Lung (tissue), 12 donors: ENCODE results near the gene IRX5. TPM values are rescaled to one million over a fixed set of nuclear protein-coding genes. Genes with fewer than 3 reads are reported as not detected.
A peak's percentile ranks its signal among the peaks of the same experiment; 100 is the strongest.

ENCODE experiments used
- ATAC-seq: fragments of 200-7000 bp; cut with Tn5 transposase; one replicate; pipeline ENCODE4 v1.9.1; 2020; ENCODE audit warnings: moderate number of reproducible peaks; ENCODE audit not compliant: insufficient read depth, low FRiP score
- DNase-seq, 3 donors: peaks; one replicate each; pipeline ENCODE4 v3.0.0-alpha.2; 2013 to 2017
- H3K27ac ChIP-seq, 2 donors: one replicate each; pipeline ENCODE4 v1.5.1; 2013; ENCODE audit warnings: mild to moderate bottlenecking in 2 of 2, moderate library complexity in 2 of 2, control low read depth in 1 of 2, inconsistent platforms in 1 of 2, low read depth in 1 of 2, low read length in 1 of 2
- H3K27me3 ChIP-seq, 3 donors: one replicate each; pipeline ENCODE4 v1.5.1; 2013; ENCODE audit warnings: low read length in 2 of 3; ENCODE audit not compliant: control insufficient read depth in 3 of 3, insufficient read depth in 3 of 3
- H3K36me3 ChIP-seq, 4 donors: one replicate each; pipeline ENCODE4 v1.5.1; 2013; ENCODE audit warnings: low read length in 4 of 4, mild to moderate bottlenecking in 1 of 4, moderate library complexity in 1 of 4; ENCODE audit not compliant: control insufficient read depth in 4 of 4, insufficient read depth in 4 of 4
- H3K4me1 ChIP-seq, 5 donors: one replicate each; pipeline ENCODE4 v1.5.1; 2013; ENCODE audit warnings: low read length in 5 of 5, mild to moderate bottlenecking in 2 of 5, moderate library complexity in 1 of 5; ENCODE audit not compliant: control insufficient read depth in 5 of 5, insufficient read depth in 5 of 5
- H3K4me3 ChIP-seq: one replicate; pipeline ENCODE4 v1.5.1; 2013; ENCODE audit warnings: mild to moderate bottlenecking, control low read depth, moderate library complexity
- H3K9ac ChIP-seq, 2 donors: one replicate each; pipeline ENCODE4 v1.5.1; 2013; ENCODE audit warnings: low read length in 2 of 2, control low read depth in 1 of 2; ENCODE audit not compliant: insufficient read depth in 1 of 2
- H3K9me3 ChIP-seq, 4 donors: one replicate each; pipeline ENCODE4 v1.5.1; 2013; ENCODE audit warnings: low read length in 3 of 4, mild to moderate bottlenecking in 1 of 4, moderate library complexity in 1 of 4; ENCODE audit not compliant: control insufficient read depth in 4 of 4, insufficient read depth in 3 of 4
- WGBS, 2 donors: extraction: QIAGEN DNeasy Blood & Tissue Kit; methylation state at CpG; one replicate each; pipeline ENCODE4 v1.1.7; 2013; 5-methylcytosine and 5-hydroxymethylcytosine counted together
- polyA plus RNA-seq, 2 donors: library from polyadenylated mRNA; stranded (reverse); fragments of 200-250 nt; gene quantifications; one replicate each; pipeline ENCODE4 v1.2.1, GENCODE V29; 2013
- total RNA-seq, 2 donors: library from RNA; depleted of rRNA in 1 of 2; stranded (reverse); fragments of >200 nt in 1 of 2; gene quantifications; one replicate each; pipeline ENCODE4 v1.2.1, GENCODE V29; 2014 to 2021
- TF ChIP-seq, protein P1 (sequence below): IDR thresholded peaks from 2 replicates; pipeline ENCODE4 v1.5.1; 2012; ENCODE audit warnings: mild to moderate bottlenecking; ENCODE audit errors: control extremely low read depth, extremely low read depth
- donor health status: control.
- donor health status: control.
- donor health status: Bipolar disorder and iron deficiency.
- donor health status: healthy.
- donor health status: DM: yes; HTN: yes; CAD: no.

IRX5 gene
- total and polyA plus RNA-seq, 4 donors: 5.6 to 30.2 (median 25.7) TPM

DNA sequence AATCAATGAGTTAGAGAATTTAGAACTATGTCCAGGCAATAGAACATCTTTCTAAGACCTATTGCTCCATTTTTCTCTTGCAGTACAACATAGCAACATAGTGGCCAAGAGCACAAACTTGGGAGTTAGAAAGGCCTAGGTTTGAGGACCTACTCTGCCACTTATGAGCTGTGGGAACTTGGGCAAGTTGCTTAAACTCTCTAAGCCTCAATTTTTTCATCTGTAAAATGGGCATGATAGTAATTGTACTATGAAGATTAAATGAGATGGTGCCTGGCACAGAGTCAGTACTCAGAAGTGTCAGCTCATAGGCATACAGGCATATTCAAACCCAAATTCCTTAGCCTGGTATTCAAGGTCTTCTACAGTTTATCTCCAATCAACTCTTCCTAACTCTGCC is 25.1 kb downstream of the IRX5 start:
- Histone ChIP-seq H3K4me1 (peaks cover 0 to 1% (median 0%) of the 10 kb centered on the region in 5 donors), H3K27me3 (peaks cover 0 to 4% (median 0%) of the 10 kb centered on the region in 3 donors), H3K27ac (no peak overlapping the region), H3K36me3 (no peaks in the 10 kb centered on the region), H3K9ac (no peak overlapping the region), H3K4me3 (no peak overlapping the region), H3K9me3 (no peaks in the 10 kb centered on the region)
- TF ChIP-seq, protein P1, sequence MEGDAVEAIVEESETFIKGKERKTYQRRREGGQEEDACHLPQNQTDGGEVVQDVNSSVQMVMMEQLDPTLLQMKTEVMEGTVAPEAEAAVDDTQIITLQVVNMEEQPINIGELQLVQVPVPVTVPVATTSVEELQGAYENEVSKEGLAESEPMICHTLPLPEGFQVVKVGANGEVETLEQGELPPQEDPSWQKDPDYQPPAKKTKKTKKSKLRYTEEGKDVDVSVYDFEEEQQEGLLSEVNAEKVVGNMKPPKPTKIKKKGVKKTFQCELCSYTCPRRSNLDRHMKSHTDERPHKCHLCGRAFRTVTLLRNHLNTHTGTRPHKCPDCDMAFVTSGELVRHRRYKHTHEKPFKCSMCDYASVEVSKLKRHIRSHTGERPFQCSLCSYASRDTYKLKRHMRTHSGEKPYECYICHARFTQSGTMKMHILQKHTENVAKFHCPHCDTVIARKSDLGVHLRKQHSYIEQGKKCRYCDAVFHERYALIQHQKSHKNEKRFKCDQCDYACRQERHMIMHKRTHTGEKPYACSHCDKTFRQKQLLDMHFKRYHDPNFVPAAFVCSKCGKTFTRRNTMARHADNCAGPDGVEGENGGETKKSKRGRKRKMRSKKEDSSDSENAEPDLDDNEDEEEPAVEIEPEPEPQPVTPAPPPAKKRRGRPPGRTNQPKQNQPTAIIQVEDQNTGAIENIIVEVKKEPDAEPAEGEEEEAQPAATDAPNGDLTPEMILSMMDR: no peak
- ATAC-seq (no peak), DNase-seq (no peak)

GRCh38 chr16:54957403-54958166 is 26.9 kb downstream of the IRX5 start:
- ATAC-seq (no peak), DNase-seq (peak in 1 of 3 donors; percentile 58)
- H3K4me3 ChIP-seq: no peak overlapping the region
- no peaks in the 10 kb centered on the region for H3K9me3 ChIP-seq
- H3K36me3 ChIP-seq: no peaks in the 10 kb centered on the region
- H3K4me1 ChIP-seq: peaks cover 0 to 1% (median 0%) of the 10 kb centered on the region in 5 donors
- TF ChIP-seq, protein P1: peak; percentile 6
- no peak overlapping the region for H3K9ac ChIP-seq
- 71 to 79% methylated on average over 2 of the region's 2 CpGs for WGBS, 2 donors
- no peak overlapping the region for H3K27ac ChIP-seq
- H3K27me3 ChIP-seq: no peaks in the 10 kb centered on the region

GRCh38 chr16:54962045-54962444 is 31.4 kb downstream of the IRX5 start:
- WGBS, 2 donors: 72 to 73% methylated on average over 2 of the region's 2 CpGs
- TF ChIP-seq, protein P1: no peak
- peaks cover 0 to 1% (median 0%) of the 10 kb centered on the region in 5 donors for H3K4me1 ChIP-seq
- ATAC-seq (no peak), DNase-seq (no peak)
- no peak overlapping the region for H3K4me3 ChIP-seq
- no peak overlapping the region for H3K27ac ChIP-seq
- H3K9ac ChIP-seq: no peak overlapping the region
- no peaks in the 10 kb centered on the region for H3K27me3 ChIP-seq
- H3K9me3 ChIP-seq: peaks cover 0 to 3% (median 0%) of the 10 kb centered on the region in 4 donors
- no peaks in the 10 kb centered on the region for H3K36me3 ChIP-seq
